Measurements from ENCODE around the gene C2CD3.

Gene C2CD3

GRCh38 chr11:73978576-73979086, 192.2 kb downstream of the C2CD3 start:
- no peak for DNase-seq

GRCh38 chr11:73977856-73978519, 192.8 kb downstream of the C2CD3 start:
- no peak for DNase-seq

- DNase-seq, result no peak
Observed at GRCh38 chr11:73976451-73977151, 194.2 kb downstream of the C2CD3 start.

GRCh38 chr11:73975479-73975757, 195.4 kb downstream of the C2CD3 start:
- no peak for DNase-seq

- DNase-seq, result no peak
Observed at GRCh38 chr11:73974604-73975478, 196.0 kb downstream of the C2CD3 start.

GRCh38 chr11:73972620-73973449, 198.0 kb downstream of the C2CD3 start:
- no peak for DNase-seq

- DNase-seq, result no peak
Observed at GRCh38 chr11:73972187-73972586, 198.6 kb downstream of the C2CD3 start.

GRCh38 chr11:73971175-73971719, 199.6 kb downstream of the C2CD3 start:
- no peak for DNase-seq

GRCh38 chr11:73969991-73970800, 200.6 kb downstream of the C2CD3 start:
- DNase-seq, result no peak

GRCh38 chr11:73969091-73969490, 201.7 kb downstream of the C2CD3 start:
- no peak for DNase-seq

GRCh38 chr11:73968356-73968966, 202.3 kb downstream of the C2CD3 start:
- no peak for DNase-seq

- no peak for DNase-seq
Observed at GRCh38 chr11:73965764-73966121, 205.1 kb downstream of the C2CD3 start.

GRCh38 chr11:73965076-73965763, 205.6 kb downstream of the C2CD3 start:
- DNase-seq, result no peak

- DNase-seq, result no peak
Observed at GRCh38 chr11:73963861-73964260, 206.9 kb downstream of the C2CD3 start.
